Stimulated activated CD8-positive, alpha-beta memory T cell treated with anti-CD3 and anti-CD28 coated beads, Interleukin-15, amount 100 ng/mL, for 4 hours (primary cell): ENCODE data around the gene SLC22A15.
"Not testable (repeated sequence)": the region's sequence is repeated elsewhere in the genome, so short reads cannot be mapped to it uniquely, and the experiment has no call there.

Source experiments
- DNase-seq, 2 donors: peaks; one replicate each; pipeline ENCODE4 v3.0.0-alpha.2; 2020; ENCODE audit warnings: low read depth in 2 of 2

SLC22A15 gene

DNA sequence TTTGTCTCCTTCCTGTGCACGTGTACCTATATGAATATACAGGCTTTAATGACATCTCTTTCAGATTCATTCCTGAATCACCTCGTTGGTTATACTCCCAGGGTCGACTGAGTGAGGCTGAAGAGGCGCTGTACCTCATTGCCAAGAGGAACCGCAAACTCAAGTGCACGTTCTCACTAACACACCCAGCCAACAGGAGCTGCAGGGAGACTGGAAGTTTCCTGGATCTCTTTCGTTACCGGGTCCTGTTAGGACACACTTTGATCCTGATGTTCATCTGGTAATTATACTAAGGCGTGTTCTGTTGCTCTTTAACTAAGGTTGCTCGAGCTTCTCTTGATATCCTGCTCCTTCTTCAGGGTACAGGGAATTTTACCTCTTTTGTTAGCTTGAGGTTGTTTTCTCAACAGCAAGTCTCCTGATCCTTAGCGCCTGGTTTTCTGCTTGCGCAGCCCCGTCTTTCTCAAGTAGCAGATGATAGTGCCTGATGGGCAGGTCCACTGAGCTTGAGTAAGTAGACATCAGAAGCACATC is 55.1 kb downstream of the SLC22A15 start:
- no peak for DNase-seq

GRCh38 chr1:116033322-116033721 is 57.0 kb downstream of the SLC22A15 start:
- DNase-seq: no peak

DNA sequence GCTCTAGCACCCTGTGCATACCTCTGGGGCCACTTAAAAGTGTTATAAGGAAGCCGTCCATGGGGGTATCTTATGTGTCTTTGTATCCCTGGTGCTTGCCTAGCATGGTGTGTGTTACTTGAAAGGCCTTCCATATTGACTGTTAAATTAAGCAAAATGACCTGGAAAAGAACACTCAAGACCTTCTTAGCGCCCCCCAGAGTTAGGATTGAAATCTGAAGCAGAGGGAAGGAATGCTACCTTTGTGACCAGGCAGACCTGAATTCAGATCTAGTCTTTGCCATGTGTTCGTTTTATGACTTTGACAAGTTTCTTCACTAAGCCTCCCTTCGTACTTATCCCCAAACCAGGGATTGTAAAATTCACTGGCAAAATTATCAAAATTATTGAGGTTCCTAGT is 59.9 kb downstream of the SLC22A15 start:
- no peak for DNase-seq

DNA sequence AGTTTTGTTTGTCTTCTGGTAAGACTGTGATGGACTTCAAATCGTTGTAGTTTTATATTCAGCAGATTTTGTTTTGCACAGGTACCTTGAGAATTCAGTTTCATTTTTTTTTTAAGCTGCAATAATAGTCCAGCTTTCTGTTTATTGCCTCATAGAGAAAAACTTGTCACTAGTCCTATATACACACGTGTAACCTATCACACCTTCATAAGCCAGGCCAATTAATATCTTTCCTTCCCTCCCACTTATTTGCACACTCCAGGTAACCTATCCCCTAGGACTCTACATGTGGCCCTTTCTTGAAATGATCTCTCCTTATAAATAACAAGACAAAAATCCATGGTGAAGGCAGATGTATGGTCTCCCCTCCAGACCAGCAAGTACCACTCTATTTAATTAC is 62.4 kb downstream of the SLC22A15 start:
- no peak for DNase-seq

GRCh38 chr1:116044071-116044470 is 67.8 kb downstream of the SLC22A15 start:
- DNase-seq: no peak

DNA sequence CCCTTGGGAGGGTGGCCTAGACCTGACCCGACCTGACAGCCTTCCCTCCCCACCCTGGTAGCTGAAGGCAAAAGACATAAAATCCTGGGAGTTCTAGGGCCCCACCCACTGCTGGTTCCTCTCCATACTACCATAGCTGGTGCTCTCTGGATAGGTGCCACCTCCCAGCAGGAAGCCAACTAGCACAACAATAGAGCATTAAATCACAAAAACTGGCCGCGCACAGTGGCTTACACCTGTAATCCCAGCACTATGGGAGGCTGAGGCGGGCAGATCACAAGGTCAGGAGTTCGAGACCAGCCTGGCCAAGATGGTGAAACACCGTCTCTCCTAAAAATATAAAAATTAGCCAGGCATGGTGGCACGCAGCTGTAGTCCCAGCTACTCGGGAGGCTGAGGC is 70.6 kb downstream of the SLC22A15 start:
- DNase-seq: not testable (repeated sequence)

DNA sequence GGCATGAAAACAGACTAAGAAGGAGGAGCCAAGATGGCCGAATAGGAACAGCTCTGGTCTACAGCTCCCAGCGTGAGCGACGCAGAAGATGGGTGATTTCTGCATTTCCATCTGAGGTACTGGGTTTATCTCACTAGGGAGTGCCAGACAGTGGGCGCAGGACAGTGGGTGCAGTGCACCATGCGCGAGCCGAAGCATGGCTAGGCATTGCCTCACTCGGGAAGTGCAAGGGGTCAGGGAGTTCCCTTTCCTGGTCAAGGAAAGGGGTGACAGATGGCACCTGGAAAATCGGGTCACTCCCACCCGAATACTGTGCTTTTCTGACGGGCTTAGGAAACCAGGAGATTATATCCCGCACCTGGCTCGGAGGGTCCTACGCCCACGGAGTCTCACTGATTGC is 75.6 kb downstream of the SLC22A15 start:
- not testable (repeated sequence) for DNase-seq

GRCh38 chr1:116062201-116062600 is 85.9 kb downstream of the SLC22A15 start:
- DNase-seq: no peak

GRCh38 chr1:116064616-116065015 is 88.3 kb downstream of the SLC22A15 start:
- DNase-seq: no peak

GRCh38 chr1:116066868-116067565 is 90.7 kb downstream of the SLC22A15 start:
- no peak for DNase-seq

GRCh38 chr1:116067566-116067890 is 91.2 kb downstream of the SLC22A15 start:
- DNase-seq: no peak

- DNase-seq: no peak
Measured at GRCh38 chr1:116075575-116075974, 99.3 kb downstream of the SLC22A15 start.

GRCh38 chr1:116075990-116076389 is 99.7 kb downstream of the SLC22A15 start:
- DNase-seq: no peak

DNA sequence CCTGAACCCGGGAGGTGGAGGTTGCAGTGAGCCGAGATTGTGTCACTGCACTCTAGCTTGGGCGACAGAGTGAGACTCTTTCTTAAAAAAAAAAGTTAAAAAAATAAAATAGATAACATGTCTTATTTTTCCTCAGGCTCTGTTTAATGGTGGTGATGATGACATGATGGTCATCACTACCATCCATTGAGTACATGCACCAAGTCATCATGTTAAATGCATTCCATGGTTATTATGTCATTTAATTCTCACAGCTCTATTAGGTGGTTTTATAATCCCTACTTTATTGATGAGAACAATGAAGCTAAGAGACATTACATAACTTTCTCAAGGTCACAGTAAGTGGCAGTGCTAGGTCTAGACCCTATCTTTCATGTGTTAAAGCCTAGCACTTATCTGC is 100.5 kb downstream of the SLC22A15 start:
- no peak for DNase-seq

- DNase-seq: no peak
Measured at GRCh38 chr1:116078699-116079223, 102.4 kb downstream of the SLC22A15 start.

DNA sequence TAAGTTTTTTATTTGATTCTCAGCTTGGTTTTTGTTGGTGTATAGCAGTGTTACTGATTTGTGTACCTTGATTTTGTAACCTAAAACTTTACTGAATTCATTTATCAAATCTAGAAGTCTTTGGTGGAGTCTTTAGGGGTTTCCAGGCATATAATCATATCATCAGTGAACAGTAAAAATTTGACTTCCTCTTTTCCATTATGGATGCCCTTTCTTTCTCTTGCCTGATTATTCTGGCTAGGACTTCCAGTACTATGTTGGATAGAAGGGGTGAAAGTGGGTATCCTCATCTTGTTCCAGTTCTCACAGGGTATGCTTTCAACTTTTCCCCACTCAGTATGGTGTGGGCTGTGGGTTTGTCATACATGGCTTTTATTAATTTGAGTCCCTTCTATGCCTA is 111.3 kb downstream of the SLC22A15 start:
- DNase-seq: no peak

GRCh38 chr1:116089870-116090269 is 113.6 kb downstream of the SLC22A15 start:
- DNase-seq: no peak

- DNase-seq: no peak
Measured at GRCh38 chr1:116091083-116091482, 114.8 kb downstream of the SLC22A15 start.

DNA sequence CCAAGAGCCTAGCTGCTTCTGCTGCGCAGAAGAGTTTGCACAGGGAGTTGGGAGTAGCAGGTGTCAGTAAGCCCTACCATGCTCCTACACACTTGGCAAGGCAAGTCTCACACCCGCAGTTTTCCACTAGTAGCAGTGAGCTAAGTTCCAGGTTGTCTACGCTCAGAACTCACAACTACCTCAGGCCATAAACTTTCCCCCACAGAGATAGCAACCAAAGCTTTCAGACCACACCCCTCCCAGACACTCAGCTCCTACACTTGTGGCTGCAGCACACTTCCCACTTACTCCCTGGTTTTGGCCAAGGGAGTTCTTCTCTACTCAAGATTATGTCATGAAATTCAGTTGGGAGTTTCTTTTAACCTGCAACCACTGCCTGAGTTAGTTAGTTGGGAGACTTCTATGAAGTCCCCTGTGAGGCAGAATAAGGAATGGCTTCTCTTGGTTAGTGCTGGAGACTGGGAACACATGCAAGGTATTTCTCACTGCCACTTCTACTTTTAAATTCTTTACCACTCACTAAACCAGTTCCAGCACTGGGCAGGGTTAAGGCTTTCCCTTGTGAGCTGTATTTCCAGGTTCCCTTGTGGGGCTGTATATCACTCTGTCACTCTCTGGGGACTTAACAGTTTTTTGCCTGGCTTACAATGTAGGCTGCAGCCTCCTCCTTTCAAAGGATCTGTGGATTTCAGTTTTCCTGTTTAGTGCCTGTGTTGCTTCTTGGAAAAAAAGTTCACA is 116.6 kb downstream of the SLC22A15 start:
- DNase-seq: no peak

DNA sequence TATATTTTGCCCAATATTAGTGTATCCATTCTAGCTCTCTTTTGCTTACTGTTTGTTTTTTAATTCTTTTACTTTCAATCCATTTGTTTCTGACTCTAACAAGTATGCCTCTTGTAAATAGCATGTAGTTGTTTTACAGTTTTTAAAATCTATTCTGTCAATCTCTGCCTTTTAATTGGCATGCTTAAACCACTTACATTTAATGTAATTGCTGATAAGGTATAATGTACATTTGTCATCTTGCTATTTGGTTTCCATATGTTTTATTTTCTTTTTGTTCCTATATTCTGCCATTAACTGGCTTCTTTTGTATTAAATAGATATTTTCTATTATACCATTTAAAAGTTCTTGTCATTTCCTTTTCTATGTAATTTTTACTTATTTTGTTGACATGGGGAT is 118.7 kb downstream of the SLC22A15 start:
- DNase-seq: no peak

DNA sequence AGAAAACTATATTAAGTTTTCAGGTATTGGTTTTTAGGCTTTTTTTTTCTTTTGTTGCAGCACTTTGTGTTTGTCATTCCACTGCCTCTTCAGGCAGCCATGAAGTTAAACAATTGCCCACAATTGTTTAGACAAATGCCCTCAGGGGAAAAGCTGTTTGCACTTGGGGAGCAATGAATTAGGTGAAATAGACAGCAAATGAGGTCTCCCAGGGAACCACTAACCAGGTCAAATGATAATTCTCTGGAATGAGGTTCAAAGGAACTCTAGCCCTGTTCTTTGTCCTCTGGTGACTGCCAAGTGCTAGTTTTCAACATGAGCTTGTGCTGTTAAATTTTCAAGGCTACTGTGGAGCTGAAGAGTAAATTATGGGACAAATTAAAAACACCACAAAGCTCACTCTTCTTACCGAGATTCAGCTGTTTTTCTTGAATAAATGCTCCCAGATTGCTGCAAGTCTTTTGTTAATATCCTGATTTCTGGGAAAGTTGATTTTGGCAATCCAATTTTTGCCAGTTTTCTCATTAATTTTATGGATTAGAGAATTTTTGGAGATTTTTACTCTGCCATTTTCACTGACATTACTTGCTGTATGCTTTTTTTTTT is 119.8 kb downstream of the SLC22A15 start:
- no peak for DNase-seq

DNA sequence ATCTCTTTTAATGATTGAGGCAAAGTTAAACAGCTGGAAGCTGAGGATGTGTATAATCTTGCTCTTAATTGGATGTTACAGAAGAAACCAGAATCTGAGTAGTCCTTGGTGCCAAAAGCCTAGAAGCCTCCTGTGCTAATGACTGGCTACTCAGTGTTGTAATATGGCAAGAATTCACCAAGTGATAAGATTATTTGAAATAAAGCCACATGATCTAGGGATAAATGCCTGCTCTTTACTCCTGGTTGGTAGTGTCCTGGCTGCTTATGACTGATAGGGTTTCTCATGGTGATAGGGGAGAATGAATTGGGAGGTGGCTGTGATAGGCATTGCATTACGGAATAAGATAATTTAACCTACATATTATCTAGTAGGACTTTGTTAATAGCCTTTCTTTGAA is 121.3 kb downstream of the SLC22A15 start:
- DNase-seq: no peak

- no peak for DNase-seq
Measured at GRCh38 chr1:116099379-116099778, 123.1 kb downstream of the SLC22A15 start.
